Activated CD8-positive, alpha-beta T cell treated with anti-CD3 and anti-CD28 coated beads for 36 hours (primary cell): Measurements from ENCODE around the gene DPH1. TPM values are rescaled to one million over a fixed set of nuclear protein-coding genes. Genes with fewer than 3 reads are reported as not detected.

Source experiments
- ATAC-seq: fragments of 200-7000 bp; cut with Tn5 transposase; one replicate; pipeline ENCODE4 v1.10.0; 2021; ENCODE audit warnings: mild to moderate bottlenecking, moderate library complexity
- CTCF ChIA-PET: fragments of 350-600 bp; sonication (Branson Sonifier 250); formaldehyde crosslinking; loops from one replicate; lab custom pipeline; 2021; ENCODE audit warnings: antibody characterized with exemption; lab: Charles Lee
- POLR2A ChIA-PET: fragments of 350-600 bp; sonication (Branson Sonifier 250); formaldehyde crosslinking; loops from one replicate; lab custom pipeline; 2021; ENCODE audit warnings: antibody characterized with exemption; lab: Charles Lee
- DNase-seq: peaks from one replicate; pipeline ENCODE4 v3.0.0-alpha.2; 2020
- H3K27ac Mint-ChIP-seq: one replicate; pipeline ENCODE4 v1.8.0; 2021; ENCODE audit warnings: mild to moderate bottlenecking, mixed read lengths
- H3K27me3 Mint-ChIP-seq: one replicate; pipeline ENCODE4 v1.8.0; 2021; ENCODE audit warnings: mixed read lengths
- H3K36me3 Mint-ChIP-seq: one replicate; pipeline ENCODE4 v1.8.0; 2021; ENCODE audit warnings: low read depth, mixed read lengths
- H3K4me1 Mint-ChIP-seq: one replicate; pipeline ENCODE4 v1.8.0; 2021; ENCODE audit warnings: low read depth, mixed read lengths
- H3K4me3 Mint-ChIP-seq: one replicate; pipeline ENCODE4 v1.8.0; 2021; ENCODE audit warnings: mild to moderate bottlenecking, moderate library complexity, mixed read lengths
- H3K9me3 Mint-ChIP-seq: one replicate; pipeline ENCODE4 v1.8.0; 2021; ENCODE audit warnings: mixed read lengths
- intact Hi-C: fragments of 100-400 bp; cut with micrococcal nuclease; formaldehyde crosslinking; loops from one replicate; pipeline ENCODE4 v1.10.0; 2022
- total RNA-seq, 2 experiments: library from RNA; stranded (reverse); gene quantifications; one replicate each; pipeline ENCODE4 v1.2.3, GENCODE V29; 2021
- TF ChIP-seq, protein P1 (sequence below): fragments of 200-600 bp; IDR thresholded peaks from one replicate; pipeline ENCODE4 v1.8.0; 2022; ENCODE audit warnings: antibody characterized with exemption, mild to moderate bottlenecking

Gene DPH1
- total RNA-seq, 2 experiments from 2014 or later = 27.8 to 32.5 TPM

GRCh38 chr17:1995907-1996799 is 33.8 kb upstream of the DPH1 start:
- Mint-ChIP-seq H3K27ac (no peak overlapping the region), H3K27me3 (peaks cover 23% of the 10 kb centered on the region), H3K4me3 (no peak overlapping the region), H3K4me1 (no peaks in the 10 kb centered on the region), H3K36me3 (no peaks in the 10 kb centered on the region), H3K9me3 (no peaks in the 10 kb centered on the region)
- intact Hi-C loops = no loop called here
- TF ChIP-seq, protein P1, sequence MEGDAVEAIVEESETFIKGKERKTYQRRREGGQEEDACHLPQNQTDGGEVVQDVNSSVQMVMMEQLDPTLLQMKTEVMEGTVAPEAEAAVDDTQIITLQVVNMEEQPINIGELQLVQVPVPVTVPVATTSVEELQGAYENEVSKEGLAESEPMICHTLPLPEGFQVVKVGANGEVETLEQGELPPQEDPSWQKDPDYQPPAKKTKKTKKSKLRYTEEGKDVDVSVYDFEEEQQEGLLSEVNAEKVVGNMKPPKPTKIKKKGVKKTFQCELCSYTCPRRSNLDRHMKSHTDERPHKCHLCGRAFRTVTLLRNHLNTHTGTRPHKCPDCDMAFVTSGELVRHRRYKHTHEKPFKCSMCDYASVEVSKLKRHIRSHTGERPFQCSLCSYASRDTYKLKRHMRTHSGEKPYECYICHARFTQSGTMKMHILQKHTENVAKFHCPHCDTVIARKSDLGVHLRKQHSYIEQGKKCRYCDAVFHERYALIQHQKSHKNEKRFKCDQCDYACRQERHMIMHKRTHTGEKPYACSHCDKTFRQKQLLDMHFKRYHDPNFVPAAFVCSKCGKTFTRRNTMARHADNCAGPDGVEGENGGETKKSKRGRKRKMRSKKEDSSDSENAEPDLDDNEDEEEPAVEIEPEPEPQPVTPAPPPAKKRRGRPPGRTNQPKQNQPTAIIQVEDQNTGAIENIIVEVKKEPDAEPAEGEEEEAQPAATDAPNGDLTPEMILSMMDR = no peak
- CTCF ChIA-PET = interaction anchor here (1.3 to 1.4 kb wide), 2 partner anchors 87 to 132 kb away, joined by 3 to 4 read pairs; no protein-coding TSS in a partner anchor
- DNase-seq (no peak), ATAC-seq (no peak)
- POLR2A ChIA-PET = interaction anchor here (1.0 kb wide), 1 partner anchor 9 kb away, joined by 3 read pairs; no protein-coding TSS in a partner anchor

GRCh38 chr17:1996800-1997288 is 33.1 kb upstream of the DPH1 start:
- no peaks in the 10 kb centered on the region for H3K4me1 Mint-ChIP-seq
- DNase-seq = no peak
- ATAC-seq = no peak
- H3K27ac Mint-ChIP-seq = no peak overlapping the region
- TF ChIP-seq, protein P1 = no peak
- intact Hi-C loops = no loop called here
- H3K9me3 Mint-ChIP-seq = no peaks in the 10 kb centered on the region
- no peak overlapping the region for H3K4me3 Mint-ChIP-seq
- CTCF ChIA-PET = interaction anchor here (1.3 to 1.4 kb wide), 2 partner anchors 88 to 131 kb away, joined by 3 to 4 read pairs; no protein-coding TSS in a partner anchor
- no peaks in the 10 kb centered on the region for H3K36me3 Mint-ChIP-seq
- peaks cover 23% of the 10 kb centered on the region for H3K27me3 Mint-ChIP-seq
- POLR2A ChIA-PET = interaction anchor here (1.0 kb wide), 1 partner anchor 8 kb away, joined by 3 read pairs; no protein-coding TSS in a partner anchor

DNA sequence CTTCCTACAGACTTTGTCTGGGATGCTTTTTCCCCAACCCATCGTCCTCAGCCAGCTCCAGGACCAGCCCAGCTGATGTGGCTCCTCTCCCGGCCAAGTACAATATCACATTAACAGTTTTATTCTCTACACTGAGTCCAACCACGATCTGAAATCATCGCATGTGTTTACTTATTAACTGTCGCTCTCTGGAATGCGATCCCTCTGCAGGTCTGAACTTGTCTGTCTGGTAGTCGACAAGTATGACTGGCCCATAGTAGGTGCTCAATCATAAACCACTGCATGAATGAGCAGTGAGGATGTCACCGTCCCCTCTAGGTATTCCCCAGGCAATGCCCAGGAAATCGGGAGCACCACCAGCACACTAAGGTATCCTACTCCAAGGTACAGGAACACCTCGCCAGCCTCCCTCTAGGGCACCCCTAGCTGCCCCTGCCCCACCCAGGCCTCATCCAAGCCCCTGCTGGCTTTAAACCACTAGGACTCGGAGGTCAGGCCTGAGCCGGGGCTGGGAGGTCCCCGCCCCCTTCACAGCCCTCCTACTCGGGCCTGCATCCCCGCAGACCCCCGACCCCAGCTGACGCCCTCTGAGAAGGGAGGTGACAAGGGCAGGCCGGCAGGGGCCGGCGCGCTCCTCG is 32.5 kb upstream of the DPH1 start:
- no peaks in the 10 kb centered on the region for H3K36me3 Mint-ChIP-seq
- TF ChIP-seq, protein P1 = no peak
- H3K27ac Mint-ChIP-seq = no peak overlapping the region
- H3K9me3 Mint-ChIP-seq = no peaks in the 10 kb centered on the region
- ChIA-PET POLR2A (interaction anchor here (0.7 kb wide), 1 partner anchor 21 kb away, joined by 3 read pairs; no protein-coding TSS in a partner anchor), CTCF (interaction anchor here (1.4 kb wide), 1 partner anchor 88 kb away, joined by 4 read pairs; no protein-coding TSS in a partner anchor)
- H3K4me3 Mint-ChIP-seq = no peak overlapping the region
- H3K4me1 Mint-ChIP-seq = no peaks in the 10 kb centered on the region
- DNase-seq (no peak), ATAC-seq (no peak)
- intact Hi-C loops = no loop called here
- peaks cover 23% of the 10 kb centered on the region for H3K27me3 Mint-ChIP-seq

GRCh38 chr17:1997927-1998742 is 31.8 kb upstream of the DPH1 start:
- Mint-ChIP-seq H3K9me3 (no peaks in the 10 kb centered on the region), H3K4me3 (no peak overlapping the region), H3K27me3 (peaks cover 23% of the 10 kb centered on the region), H3K4me1 (no peaks in the 10 kb centered on the region), H3K27ac (no peak overlapping the region), H3K36me3 (no peaks in the 10 kb centered on the region)
- ChIA-PET POLR2A (interaction anchor here (0.7 kb wide), 1 partner anchor 20 kb away, joined by 3 read pairs; no protein-coding TSS in a partner anchor), CTCF (no interaction called here)
- intact Hi-C loops = no loop called here
- TF ChIP-seq, protein P1 = no peak
- no peak for DNase-seq
- peak; percentile 51 for ATAC-seq
